IgD-negative memory B cell (primary cell): ENCODE data around the gene RPL22. TPM values are rescaled to one million over a fixed set of nuclear protein-coding genes. Genes with fewer than 3 reads are reported as not detected.

Source experiments
- polyA plus RNA-seq: library from polyadenylated mRNA; unstranded; fragments of 300-500 nt; fragmentation: Illumina TruSeq; gene quantifications from one replicate; pipeline ENCODE4 v1.2.3, GENCODE V29; 2021

Gene RPL22
- polyA plus RNA-seq, 1 donor from 2014 or later: 302 TPM

Other genes with a start within 250 kb of the RPL22 start
- gene NPHP4, start 207.2 kb downstream of the RPL22 start, polyA plus RNA-seq: 0.71 TPM
- gene KCNAB2, start 153.7 kb downstream of the RPL22 start, polyA plus RNA-seq: 20.4 TPM
- gene CHD5, start 19.3 kb downstream of the RPL22 start, polyA plus RNA-seq: not detected
- 0.23 TPM for gene RNF207, start 6.5 kb upstream of the RPL22 start, polyA plus RNA-seq
- 14.2 TPM for gene ICMT, start 36.4 kb upstream of the RPL22 start, polyA plus RNA-seq
- not detected for gene HES3, start 44.6 kb upstream of the RPL22 start, polyA plus RNA-seq
- 0.06 TPM for gene GPR153, start 61.5 kb upstream of the RPL22 start, polyA plus RNA-seq
- 3.8 TPM for gene ACOT7, start 194.2 kb upstream of the RPL22 start, polyA plus RNA-seq
- gene HES2, start 220.3 kb upstream of the RPL22 start, polyA plus RNA-seq: not detected
- gene ESPN, start 225.2 kb upstream of the RPL22 start, polyA plus RNA-seq: not detected